WTC11 (cell line): ENCODE measurements around the gene WHAMM. TPM values are rescaled to one million over a fixed set of nuclear protein-coding genes. Genes with fewer than 3 reads are reported as not detected.

Experiments
- FOXP4 ChIP-seq: sonication (generic); formaldehyde crosslinking; IDR thresholded peaks from 2 replicates; pipeline ENCODE4 v1.8.0; 2022; ENCODE audit warnings: mild to moderate bottlenecking, missing genetic modification reagents
- HMGA2 ChIP-seq: fragments of 250-450 bp; sonication (Bioruptor Pico); IDR thresholded peaks from 2 replicates; pipeline ENCODE4 v1.4.0; 2021; ENCODE audit warnings: mild to moderate bottlenecking, moderate library complexity
- total RNA-seq: library from RNA; stranded (reverse); gene quantifications from 3 replicates; pipeline ENCODE4 v1.2.3, GENCODE V29; 2021

WHAMM gene
- total RNA-seq, 1 experiment from 2014 or later, result 3.2 TPM

- no peak for TF ChIP-seq HMGA2
- no peak for TF ChIP-seq FOXP4 (CRISPR knock-in tag)
- TF ChIP-seq, all 79 proteins: peak for 0
Measured at GRCh38 chr15:82882273-82882928, 73.0 kb downstream of the WHAMM start (continued).

Other genes starting within 250 kb of the WHAMM start
- gene CPEB1, start 162.3 kb upstream of the WHAMM start, total RNA-seq, result 2.5 to 3.9 TPM (median 3.2 TPM) in 3 replicates
- gene AP3B2, start 99.8 kb upstream of the WHAMM start, total RNA-seq, result 15.2 to 17.7 TPM (median 17.5 TPM) in 3 replicates
- gene FSD2, start 3.6 kb upstream of the WHAMM start, total RNA-seq, result not detected in 3 replicates
- 11.7 to 17.4 TPM (median 12.1 TPM) in 3 replicates for gene HOMER2, start 143.1 kb downstream of the WHAMM start, total RNA-seq
- 26.6 to 28.1 TPM (median 27.1 TPM) in 3 replicates for gene RAMAC, start 176.6 kb downstream of the WHAMM start, total RNA-seq
- 21.0 to 29.0 TPM (median 27.5 TPM) in 3 replicates for gene C15orf40, start 202.0 kb downstream of the WHAMM start, total RNA-seq